Stimulated activated CD4-positive, alpha-beta T cell treated with anti-CD3 and anti-CD28 coated beads, Interleukin-15, amount 100 ng/mL, for 1 hour (primary cell): Measurements from ENCODE around the gene BRD2.

Source experiments
- DNase-seq, 2 donors: peaks; one replicate each; pipeline ENCODE4 v3.0.0-alpha.2; 2020; ENCODE audit warnings: low read depth in 1 of 2, low spot score in 1 of 2

BRD2 gene

GRCh38 chr6:32971242-32971580, 2.8 kb downstream of the BRD2 start:
- no peak for DNase-seq

DNA sequence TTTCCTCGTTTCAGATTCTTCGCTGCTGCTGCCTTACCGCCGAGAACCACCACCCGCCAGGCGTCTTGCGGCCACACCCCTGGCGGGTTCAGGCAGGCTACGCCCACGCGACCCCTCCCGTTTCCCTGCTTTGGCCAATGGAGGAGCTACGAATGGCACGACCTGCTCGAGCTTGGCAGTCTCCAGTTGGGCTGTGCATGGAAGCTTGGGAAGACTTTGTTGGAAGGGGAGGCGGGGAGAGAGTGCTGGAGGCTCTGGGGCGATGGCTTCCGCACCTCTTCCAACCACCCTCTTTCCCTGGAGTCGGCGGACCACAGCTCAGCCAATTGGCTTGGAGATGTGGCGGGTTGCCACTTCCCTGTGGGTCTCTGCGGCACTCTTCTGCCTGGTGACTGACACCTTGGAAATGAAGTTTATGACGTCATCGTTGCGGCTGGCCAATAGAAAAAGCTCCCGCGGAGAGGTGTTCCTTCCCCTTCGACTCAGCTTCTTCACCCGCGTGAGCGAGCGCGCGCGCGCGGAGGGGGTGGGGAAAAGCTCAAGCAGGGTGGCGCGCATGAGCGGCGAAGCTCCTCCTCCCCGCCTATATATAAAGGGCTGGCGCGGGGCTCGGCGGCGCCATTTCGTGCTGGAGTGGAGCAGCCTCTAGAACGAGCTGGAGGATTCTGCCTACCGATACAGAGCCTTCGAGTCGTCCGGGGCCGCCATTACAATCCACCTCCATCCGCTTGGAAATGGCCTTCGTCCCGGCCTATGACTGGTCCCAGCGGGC, 3.4 kb downstream of the BRD2 start:
- peak; percentile 99 to 100 for DNase-seq

- DNase-seq = peak in 1 of 2 donors; percentile 35
Observed at GRCh38 chr6:32972353-32973143, 4.2 kb downstream of the BRD2 start.

DNA sequence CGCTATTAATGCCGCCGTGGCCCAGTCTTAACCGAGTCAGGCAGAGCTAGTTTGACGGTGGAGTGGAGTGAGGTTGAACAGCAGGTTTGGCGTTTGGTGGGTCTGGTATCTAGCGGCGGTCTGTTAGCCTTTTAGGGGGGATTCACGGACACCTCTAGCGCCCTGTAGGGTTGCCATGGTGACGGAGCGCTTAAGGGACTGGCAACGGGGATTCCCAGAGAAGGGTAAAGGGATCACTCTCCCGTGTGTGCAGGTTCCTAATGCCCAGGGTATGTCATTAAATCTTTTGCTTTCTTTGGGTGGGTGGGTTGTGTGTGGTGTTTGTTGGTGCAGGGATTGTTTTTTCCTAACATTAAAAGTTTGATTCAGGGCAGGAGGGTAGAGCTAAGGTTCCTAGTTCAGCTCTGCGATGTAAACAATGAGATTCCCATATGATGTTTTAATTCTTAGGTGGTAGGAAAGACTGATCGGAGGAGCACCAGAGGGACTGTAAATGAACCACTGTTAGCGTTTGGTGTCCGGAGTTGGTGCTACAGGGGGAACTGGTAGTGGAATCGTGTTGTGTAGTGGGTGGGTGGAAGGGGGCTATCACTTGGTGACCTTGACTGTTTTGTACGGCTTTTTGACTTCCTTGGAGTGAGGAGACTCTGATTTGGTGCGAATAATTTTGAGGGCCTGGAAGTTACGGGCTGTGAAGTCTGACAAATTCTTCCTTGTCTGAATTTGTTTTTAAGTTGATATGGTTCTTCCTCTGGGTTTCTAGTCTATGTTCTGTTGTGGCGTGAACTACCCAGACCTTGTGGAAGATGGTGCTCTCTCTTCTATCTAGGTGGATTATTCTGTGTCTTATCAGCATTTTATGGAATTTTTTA, 5.0 kb downstream of the BRD2 start:
- peak in 1 of 2 donors; percentile 39 for DNase-seq

GRCh38 chr6:32974016-32974333, 5.6 kb downstream of the BRD2 start:
- DNase-seq = no peak

DNA sequence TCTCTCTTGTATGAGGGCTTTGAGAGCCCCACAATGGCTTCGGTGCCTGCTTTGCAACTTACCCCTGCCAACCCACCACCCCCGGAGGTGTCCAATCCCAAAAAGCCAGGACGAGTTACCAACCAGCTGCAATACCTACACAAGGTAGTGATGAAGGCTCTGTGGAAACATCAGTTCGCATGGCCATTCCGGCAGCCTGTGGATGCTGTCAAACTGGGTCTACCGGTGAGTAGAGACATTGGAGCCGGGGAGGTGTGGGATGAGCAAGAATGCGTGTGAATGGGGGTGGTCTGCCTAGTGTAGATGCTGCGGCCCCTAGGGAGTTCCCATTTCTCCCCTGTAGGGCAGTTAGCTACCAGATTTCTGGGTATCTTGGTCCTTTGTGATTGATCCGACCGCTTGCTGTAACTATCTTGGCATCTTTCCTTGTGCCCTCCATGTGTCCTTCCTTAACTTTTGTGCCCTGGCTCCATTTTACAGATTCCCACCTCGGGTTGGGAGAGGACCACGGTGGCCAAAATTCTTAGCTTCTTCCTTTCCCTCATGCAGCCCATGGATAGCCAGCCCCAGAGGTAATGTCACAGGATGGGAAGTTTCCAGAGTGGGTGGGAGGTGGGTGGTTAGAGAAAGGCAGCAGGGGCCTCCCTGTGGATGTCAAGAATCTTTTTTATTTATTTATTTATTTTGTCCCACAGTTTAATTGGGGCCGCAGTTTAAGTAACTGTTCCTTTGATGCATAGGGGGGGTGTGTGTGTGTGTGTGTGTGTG, 6.3 kb downstream of the BRD2 start:
- DNase-seq = no peak

GRCh38 chr6:32975886-32976285, 7.5 kb downstream of the BRD2 start:
- no peak for DNase-seq

- no peak for DNase-seq
Observed at GRCh38 chr6:32976334-32977069, 8.1 kb downstream of the BRD2 start.

DNA sequence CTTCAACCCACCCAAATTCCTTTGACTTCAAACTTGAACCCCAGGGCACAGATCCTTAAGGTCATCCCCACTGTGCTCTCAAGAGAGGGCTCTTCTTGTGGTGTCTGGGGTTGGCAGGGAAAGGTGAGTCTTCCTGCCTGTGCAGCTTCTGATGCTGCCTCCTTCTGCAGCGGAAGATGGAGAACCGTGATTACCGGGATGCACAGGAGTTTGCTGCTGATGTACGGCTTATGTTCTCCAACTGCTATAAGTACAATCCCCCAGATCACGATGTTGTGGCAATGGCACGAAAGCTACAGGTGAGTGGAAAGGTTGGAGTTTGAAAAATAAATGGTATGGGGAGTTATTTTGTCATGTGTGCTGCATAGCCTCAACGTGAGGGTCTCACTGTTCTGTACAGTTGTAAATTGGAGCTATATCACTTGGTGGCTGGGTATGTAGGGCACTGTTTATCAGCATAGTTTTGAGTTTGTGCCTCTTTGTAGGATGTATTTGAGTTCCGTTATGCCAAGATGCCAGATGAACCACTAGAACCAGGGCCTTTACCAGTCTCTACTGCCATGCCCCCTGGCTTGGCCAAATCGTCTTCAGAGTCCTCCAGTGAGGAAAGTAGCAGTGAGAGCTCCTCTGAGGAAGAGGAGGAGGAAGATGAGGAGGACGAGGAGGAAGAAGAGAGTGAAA, 9.0 kb downstream of the BRD2 start:
- DNase-seq = no peak

- DNase-seq = no peak
Observed at GRCh38 chr6:32977953-32978324, 9.5 kb downstream of the BRD2 start.

GRCh38 chr6:32979720-32980487, 11.5 kb downstream of the BRD2 start:
- no peak for DNase-seq

DNA sequence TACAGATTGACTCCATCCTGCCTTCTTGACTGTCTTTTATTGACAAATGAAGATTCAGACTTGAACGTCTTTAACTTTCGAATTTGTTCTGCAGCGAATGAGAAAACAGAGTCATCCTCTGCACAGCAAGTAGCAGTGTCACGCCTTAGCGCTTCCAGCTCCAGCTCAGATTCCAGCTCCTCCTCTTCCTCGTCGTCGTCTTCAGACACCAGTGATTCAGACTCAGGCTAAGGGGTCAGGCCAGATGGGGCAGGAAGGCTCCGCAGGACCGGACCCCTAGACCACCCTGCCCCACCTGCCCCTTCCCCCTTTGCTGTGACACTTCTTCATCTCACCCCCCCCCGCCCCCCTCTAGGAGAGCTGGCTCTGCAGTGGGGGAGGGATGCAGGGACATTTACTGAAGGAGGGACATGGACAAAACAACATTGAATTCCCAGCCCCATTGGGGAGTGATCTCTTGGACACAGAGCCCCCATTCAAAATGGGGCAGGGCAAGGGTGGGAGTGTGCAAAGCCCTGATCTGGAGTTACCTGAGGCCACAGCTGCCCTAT, 12.2 kb downstream of the BRD2 start:
- DNase-seq = no peak

- no peak for DNase-seq
Observed at GRCh38 chr6:32982084-32982701, 13.8 kb downstream of the BRD2 start.

GRCh38 chr6:32982702-32983492, 14.5 kb downstream of the BRD2 start:
- no peak for DNase-seq

DNA sequence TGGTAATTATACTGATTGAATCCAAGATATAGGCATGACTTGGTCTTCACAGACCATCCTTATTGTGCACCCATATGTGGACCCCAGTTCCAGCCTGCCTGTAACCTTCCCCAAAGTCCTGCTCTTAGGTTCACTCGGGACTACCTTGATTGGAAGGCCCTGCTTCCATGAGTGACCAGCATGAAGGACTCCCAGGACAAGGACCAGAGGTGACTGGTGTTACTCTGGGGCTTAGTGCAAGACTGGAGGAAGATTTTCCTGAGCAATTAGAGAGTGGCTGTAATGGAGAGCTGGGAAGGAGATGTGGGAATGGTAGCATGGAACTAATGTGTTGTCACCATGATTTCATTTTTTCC, 15.1 kb downstream of the BRD2 start:
- no peak for DNase-seq

- no peak for DNase-seq
Observed at GRCh38 chr6:32983964-32984621, 15.7 kb downstream of the BRD2 start.
